GM23248 (cell line): ENCODE results near the gene OR2H2. TPM values are rescaled to one million over a fixed set of nuclear protein-coding genes. Genes with fewer than 3 reads are reported as not detected.

ENCODE experiments used
- DNase-seq: peaks from one replicate; pipeline ENCODE4 v3.0.0-alpha.2; 2015
- H2AFZ ChIP-seq: fragments of 200-600 bp; sonication (generic); 2 replicates; pipeline ENCODE4 v1.6.1; 2016; ENCODE audit warnings: antibody characterized with exemption
- H3F3A ChIP-seq: fragments of 200-600 bp; sonication (generic); 2 replicates; pipeline ENCODE4 v1.6.1; 2016; ENCODE audit warnings: mild to moderate bottlenecking, antibody characterized with exemption, mixed run types; ENCODE audit not compliant: insufficient read depth
- H3K27ac ChIP-seq: fragments of 200-600 bp; sonication (generic); 2 replicates; pipeline ENCODE4 v1.5.1; 2016; ENCODE audit warnings: mild to moderate bottlenecking
- H3K27me3 ChIP-seq: fragments of 200-600 bp; sonication (generic); replicated peaks from 2 replicates; pipeline ENCODE4 v1.6.1; 2016; ENCODE audit warnings: mild to moderate bottlenecking; ENCODE audit not compliant: insufficient read depth
- H3K36me3 ChIP-seq: fragments of 200-600 bp; sonication (generic); 2 replicates; pipeline ENCODE4 v1.6.1; 2016; ENCODE audit warnings: low read depth, mild to moderate bottlenecking
- H3K4me1 ChIP-seq: fragments of 200-600 bp; sonication (generic); 2 replicates; pipeline ENCODE4 v1.6.1; 2016; ENCODE audit warnings: mild to moderate bottlenecking; ENCODE audit not compliant: insufficient read depth
- H3K4me2 ChIP-seq: fragments of 200-600 bp; sonication (generic); one replicate; pipeline ENCODE4 v1.6.1; 2016; ENCODE audit warnings: mild to moderate bottlenecking; ENCODE audit not compliant: unreplicated experiment
- H3K4me3 ChIP-seq: fragments of 200-600 bp; sonication (generic); 2 replicates; pipeline ENCODE4 v1.5.1; 2016; ENCODE audit warnings: mild to moderate bottlenecking
- H3K79me2 ChIP-seq: fragments of 200-600 bp; sonication (generic); 2 replicates; pipeline ENCODE4 v1.6.1; 2016; ENCODE audit warnings: mild to moderate bottlenecking; ENCODE audit not compliant: insufficient read depth
- H3K9ac ChIP-seq: fragments of 200-600 bp; sonication (generic); 2 replicates; pipeline ENCODE4 v1.6.1; 2016; ENCODE audit warnings: mild to moderate bottlenecking
- H3K9me2 ChIP-seq: fragments of 200-600 bp; sonication (generic); 2 replicates; pipeline ENCODE4 v1.6.1; 2016; ENCODE audit warnings: mixed run types, mild to moderate bottlenecking, moderate library complexity; ENCODE audit not compliant: insufficient read depth
- H3K9me3 ChIP-seq: fragments of 200-600 bp; sonication (generic); one replicate; pipeline ENCODE4 v1.6.1; 2017; ENCODE audit warnings: low read depth
- H4K20me1 ChIP-seq: fragments of 200-600 bp; sonication (generic); 2 replicates; pipeline ENCODE4 v1.6.0; 2016; ENCODE audit not compliant: insufficient read depth
- EZH2 ChIP-seq: fragments of 200-600 bp; sonication (generic); IDR thresholded peaks from 2 replicates; pipeline ENCODE4 v1.6.1; 2018; ENCODE audit warnings: antibody characterized with exemption, mild to moderate bottlenecking; ENCODE audit not compliant: insufficient read depth, poor library complexity, severe bottlenecking
- EZH2phosphoT487 ChIP-seq: fragments of 200-600 bp; sonication (generic); IDR thresholded peaks from 2 replicates; pipeline ENCODE4 v1.6.1; 2018; ENCODE audit warnings: antibody characterized with exemption, moderate library complexity, mild to moderate bottlenecking, low read depth; ENCODE audit not compliant: insufficient read depth
- WGBS, 2 experiments: methylation state at CpG; one replicate each; pipeline ENCODE4 v1.1.6; 2015 to 2017; ENCODE audit warnings: low lambda C conversion rate in 2 of 2, low coverage in 1 of 2; ENCODE audit errors: missing lambda C conversion rate in 2 of 2; 5-methylcytosine and 5-hydroxymethylcytosine counted together
- in situ Hi-C: fragments of 300-500 bp; cut with MboI; formaldehyde crosslinking; loops from 2 replicates; pipeline ENCODE4 v1.15.0; 2020
- polyA plus RNA-seq: library from polyadenylated mRNA; unstranded; fragments of >200 nt; fragmentation: Nextera tagmentation; extraction: Ambion mirVana; gene quantifications from 2 replicates; pipeline ENCODE4 v1.2.1, GENCODE V29; 2016
- total RNA-seq: library from RNA; depleted of rRNA; stranded (reverse); fragments of >200 nt; shearing (Covaris generic); gene quantifications from 2 replicates; pipeline ENCODE4 v1.2.3, GENCODE V29; 2014

Gene OR2H2
- total and polyA plus RNA-seq, 2 experiments from 2014 or later, result not detected

DNA sequence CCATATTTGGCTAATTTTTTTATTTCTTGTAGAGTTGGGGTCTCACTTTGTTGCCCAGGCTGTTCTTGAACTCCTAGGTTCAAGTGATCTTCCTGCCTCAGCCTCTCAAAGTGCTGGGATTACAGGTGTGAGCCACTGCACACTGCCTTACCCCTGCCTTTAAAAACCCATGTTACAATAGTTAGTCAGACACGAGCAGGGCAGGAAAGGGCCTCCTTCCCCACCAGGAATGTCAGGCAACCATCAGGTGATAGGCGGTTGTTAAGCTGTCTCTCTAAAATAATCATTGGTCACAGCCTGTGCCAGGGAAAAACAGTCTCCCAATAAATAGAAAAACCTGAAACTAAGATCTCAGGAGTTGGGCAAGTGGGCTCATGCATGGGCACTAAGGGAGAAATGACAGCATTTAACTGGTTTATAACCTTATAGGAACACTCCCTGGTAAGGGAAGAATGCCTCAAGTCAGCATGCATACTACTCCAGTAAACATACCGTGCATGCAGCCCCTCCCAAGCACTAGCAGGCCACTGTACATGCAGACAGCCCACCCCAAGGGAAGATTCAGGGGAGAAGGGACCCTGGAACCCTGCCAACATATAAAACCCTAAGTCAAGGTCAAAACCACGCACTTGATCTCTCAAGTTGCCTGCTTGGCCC, 8.4 kb downstream of the OR2H2 start:
- H4K20me1 ChIP-seq, result no peaks in the 10 kb centered on the region
- no peaks in the 10 kb centered on the region for H3K9me3 ChIP-seq
- H3K9ac ChIP-seq, result no peak overlapping the region
- H3K36me3 ChIP-seq, result no peaks in the 10 kb centered on the region
- H2AFZ ChIP-seq, result no peak overlapping the region
- no peaks in the 10 kb centered on the region for H3K9me2 ChIP-seq
- no peak for DNase-seq
- 30% methylated on average over 4 of the region's 4 CpGs for WGBS, 2 experiments
- no peak overlapping the region for H3K4me3 ChIP-seq
- H3K79me2 ChIP-seq, result no peaks in the 10 kb centered on the region
- H3K4me2 ChIP-seq, result no peak overlapping the region
- no peak overlapping the region for H3K27ac ChIP-seq
- TF ChIP-seq EZH2phosphoT487, result no peak
- no peak for TF ChIP-seq EZH2
- H3F3A ChIP-seq, result no peaks in the 10 kb centered on the region
- H3K27me3 ChIP-seq, result no peaks in the 10 kb centered on the region
- H3K4me1 ChIP-seq, result no peaks in the 10 kb centered on the region
- in situ Hi-C loops, result loop anchor here (25.0 kb wide), 1 partner anchor 906 kb away; no protein-coding TSS in a partner anchor

- no peak overlapping the region for H3K27ac ChIP-seq
- no peaks in the 10 kb centered on the region for H3K79me2 ChIP-seq
- H4K20me1 ChIP-seq, result no peaks in the 10 kb centered on the region
- DNase-seq, result no peak
- 97 to 98% methylated on average over 6 of the region's 6 CpGs for WGBS, 2 experiments
- no peak overlapping the region for H3K9ac ChIP-seq
- H3K4me1 ChIP-seq, result no peaks in the 10 kb centered on the region
- H3K9me2 ChIP-seq, result no peaks in the 10 kb centered on the region
- TF ChIP-seq EZH2 (no peak), EZH2phosphoT487 (no peak)
- no peak overlapping the region for H3K4me2 ChIP-seq
- H3K4me3 ChIP-seq, result no peak overlapping the region
- no peaks in the 10 kb centered on the region for H3K36me3 ChIP-seq
- in situ Hi-C loops, result loop anchor here (25.0 kb wide), 1 partner anchor 909 kb away; no protein-coding TSS in a partner anchor
- no peaks in the 10 kb centered on the region for H3K27me3 ChIP-seq
- no peaks in the 10 kb centered on the region for H3K9me3 ChIP-seq
- H3F3A ChIP-seq, result no peaks in the 10 kb centered on the region
- H2AFZ ChIP-seq, result no peak overlapping the region
These were observed 11.5 kb downstream of the OR2H2 start for GRCh38 chr6:29596381-29596900.

DNA sequence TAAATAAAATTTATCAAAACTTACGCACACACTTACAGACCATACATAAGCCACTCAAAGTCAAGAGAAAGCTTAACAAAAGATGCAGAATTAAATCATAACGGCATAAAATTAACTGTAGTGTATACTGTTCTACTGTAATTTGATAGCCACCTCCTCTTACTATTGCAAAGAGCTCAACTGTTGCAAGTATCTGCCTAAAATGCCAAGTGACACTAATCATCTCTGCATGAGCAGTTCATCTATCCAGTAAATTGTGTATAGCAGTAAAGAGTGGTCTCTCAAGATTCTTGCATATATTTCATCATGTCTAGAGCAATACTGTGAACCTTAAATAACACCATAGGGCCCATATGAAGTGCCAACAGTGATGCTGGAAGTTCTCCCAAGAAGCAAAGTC, 12.3 kb downstream of the OR2H2 start:
- Histone ChIP-seq H3K27me3 (no peaks in the 10 kb centered on the region), H3F3A (no peaks in the 10 kb centered on the region), H3K79me2 (no peaks in the 10 kb centered on the region), H3K9me3 (no peaks in the 10 kb centered on the region), H3K27ac (no peak overlapping the region), H2AFZ (no peak overlapping the region), H3K9me2 (no peaks in the 10 kb centered on the region), H3K4me3 (no peak overlapping the region), H3K36me3 (no peaks in the 10 kb centered on the region), H3K4me1 (no peaks in the 10 kb centered on the region), H4K20me1 (no peaks in the 10 kb centered on the region), H3K9ac (no peak overlapping the region), H3K4me2 (no peak overlapping the region)
- no peak for TF ChIP-seq EZH2phosphoT487
- no peak for DNase-seq
- in situ Hi-C loops, result loop anchor here (25.0 kb wide), 1 partner anchor 910 kb away; no protein-coding TSS in a partner anchor
- 48 to 53% methylated on average over 2 of the region's 2 CpGs for WGBS, 2 experiments

GRCh38 chr6:29598172-29598747, 13.3 kb downstream of the OR2H2 start:
- Histone ChIP-seq H2AFZ (no peak overlapping the region), H3F3A (no peaks in the 10 kb centered on the region), H3K79me2 (no peaks in the 10 kb centered on the region), H3K9me3 (no peaks in the 10 kb centered on the region), H3K27me3 (no peaks in the 10 kb centered on the region), H3K9me2 (no peaks in the 10 kb centered on the region), H3K4me2 (no peak overlapping the region), H3K4me3 (no peak overlapping the region), H4K20me1 (no peaks in the 10 kb centered on the region), H3K9ac (no peak overlapping the region), H3K27ac (no peak overlapping the region), H3K36me3 (no peaks in the 10 kb centered on the region), H3K4me1 (no peaks in the 10 kb centered on the region)
- in situ Hi-C loops, result loop anchor here (25.0 kb wide), 1 partner anchor 911 kb away; no protein-coding TSS in a partner anchor
- TF ChIP-seq EZH2 (no peak), EZH2phosphoT487 (no peak)
- WGBS, 2 experiments, result 90 to 96% methylated on average over 2 of the region's 2 CpGs
- no peak for DNase-seq
